Midbrain (tissue), 1 donor: ENCODE results near the gene TBX4.
"Not testable (repeated sequence)": the region's sequence is repeated elsewhere in the genome, so short reads cannot be mapped to it uniquely, and the experiment has no call there.

Source experiments
- DNase-seq: peaks from one replicate; lab custom pipeline; 2025; lab: John Stamatoyannopoulos, UW

Gene TBX4

DNA sequence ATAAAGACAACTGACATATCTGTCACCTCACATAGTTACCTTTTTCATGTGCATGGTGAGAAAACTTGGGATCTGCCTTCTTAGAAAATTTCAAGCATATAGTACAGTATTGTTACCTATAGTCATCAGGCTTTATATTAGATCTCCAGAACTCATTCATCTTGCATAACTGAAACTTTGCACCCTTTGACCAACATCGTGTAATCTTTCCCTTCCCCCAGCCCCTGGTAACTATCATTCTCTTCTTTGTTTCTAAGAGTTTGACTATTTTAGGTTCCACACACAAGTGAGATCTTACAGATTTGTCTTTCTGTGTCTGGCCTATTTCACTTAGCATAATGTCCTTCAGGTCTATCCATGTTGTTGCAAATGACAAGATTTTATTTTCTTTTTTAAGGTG, 22.9 kb upstream of the TBX4 start:
- no peak for DNase-seq

DNA sequence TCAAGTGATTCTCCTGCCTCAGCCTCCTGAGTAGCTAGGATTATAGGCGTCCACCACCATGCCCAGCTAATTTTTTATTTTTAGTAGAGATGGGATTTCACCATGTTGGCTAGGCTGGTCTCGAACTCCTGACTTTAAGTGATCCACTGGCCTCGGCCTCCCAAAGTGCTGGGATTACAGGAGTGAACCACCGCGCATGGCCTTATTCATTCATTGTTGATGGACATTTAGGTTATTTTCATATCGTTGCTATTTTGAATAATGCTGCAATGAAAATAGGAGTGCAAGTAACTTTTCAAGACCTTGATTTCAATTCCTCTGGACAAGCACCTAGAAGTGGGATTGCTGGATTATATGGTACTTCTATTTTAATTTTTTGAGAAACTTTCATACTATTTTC, 22.4 kb upstream of the TBX4 start:
- not testable (repeated sequence) for DNase-seq

DNA sequence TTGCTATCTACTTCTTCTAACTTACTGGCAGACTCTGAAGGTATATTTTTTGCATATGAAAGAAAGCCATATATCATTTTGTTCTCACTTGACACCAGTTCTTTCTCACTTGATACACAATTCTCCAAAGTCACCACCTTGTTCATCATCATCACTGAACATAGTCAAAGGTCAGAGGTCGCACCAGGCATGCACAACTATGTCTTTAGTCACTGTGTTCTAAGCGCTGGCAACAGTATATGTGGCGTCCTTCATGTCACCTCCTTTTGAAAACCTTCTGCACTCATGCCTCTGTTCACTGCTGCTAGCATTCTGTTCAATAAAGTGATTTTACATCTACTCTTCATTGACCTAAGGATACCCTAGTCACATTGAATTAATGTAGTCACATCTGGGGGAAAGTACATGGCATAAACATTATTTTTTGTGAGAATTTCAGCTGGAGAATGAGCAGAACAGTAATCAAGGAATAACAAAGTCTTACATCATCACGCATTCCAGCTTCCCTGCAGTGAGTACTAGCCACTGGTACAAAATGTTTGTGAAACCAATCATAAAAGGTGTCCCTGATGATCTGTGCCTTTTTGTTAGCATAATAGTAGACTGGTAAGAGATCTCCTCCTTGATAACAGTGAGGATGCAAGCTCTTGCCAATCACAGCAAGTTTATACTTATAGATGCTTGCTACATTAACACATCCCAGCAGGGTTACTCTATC, 20.5 kb upstream of the TBX4 start:
- no peak for DNase-seq

DNA sequence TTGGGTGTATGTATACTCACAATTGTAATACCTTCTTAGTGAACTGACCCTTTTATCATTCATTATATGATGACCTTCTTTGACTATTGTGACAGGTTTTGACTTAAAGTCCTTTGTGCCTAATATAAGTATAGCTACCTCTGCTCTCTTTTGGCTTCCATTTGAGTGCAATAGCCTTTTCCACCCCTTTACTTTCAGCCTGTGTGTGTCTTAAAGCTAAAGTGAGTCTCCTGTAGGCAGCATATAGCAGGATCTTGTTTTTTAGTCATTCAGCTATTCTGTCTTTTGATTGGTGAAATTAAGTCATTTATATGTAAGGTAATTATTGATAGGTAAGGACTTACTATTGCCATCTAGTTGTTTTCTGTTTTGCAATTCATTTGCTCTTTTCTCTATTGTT, 15.9 kb upstream of the TBX4 start:
- no peak for DNase-seq

DNA sequence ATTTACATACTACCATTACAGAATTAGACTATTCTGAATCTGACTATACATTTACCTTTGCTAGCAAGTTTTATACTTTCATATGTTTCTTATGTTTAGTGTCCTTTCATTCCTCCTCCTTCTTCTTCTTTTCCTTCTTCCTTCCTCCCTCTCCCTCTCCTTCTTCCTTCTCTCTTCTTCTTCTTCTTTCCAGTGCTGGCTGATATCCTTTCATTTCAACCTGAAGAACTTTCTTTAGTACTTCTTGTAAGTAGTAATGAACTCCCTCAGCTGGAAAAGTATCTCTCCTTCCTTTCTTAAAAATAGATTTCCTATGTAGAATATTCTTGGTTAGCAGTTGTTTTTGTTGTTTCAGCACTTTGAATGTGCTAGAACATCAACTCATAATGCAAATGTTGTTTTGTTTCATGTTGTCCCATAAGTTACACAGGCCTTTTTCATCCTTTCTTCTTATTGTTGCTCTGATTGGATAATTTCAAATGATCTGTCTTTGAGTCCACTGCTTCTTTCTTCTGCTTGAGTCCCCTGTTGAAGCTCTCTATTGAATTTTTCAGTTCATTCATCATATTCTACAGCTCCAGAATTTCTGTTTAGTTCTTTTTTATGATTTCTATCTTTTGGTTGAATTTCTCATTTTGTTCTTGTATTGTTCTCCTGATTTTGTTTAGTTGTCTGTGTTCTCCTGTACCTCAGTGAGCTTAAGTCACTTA, 15.1 kb upstream of the TBX4 start:
- no peak for DNase-seq

DNA sequence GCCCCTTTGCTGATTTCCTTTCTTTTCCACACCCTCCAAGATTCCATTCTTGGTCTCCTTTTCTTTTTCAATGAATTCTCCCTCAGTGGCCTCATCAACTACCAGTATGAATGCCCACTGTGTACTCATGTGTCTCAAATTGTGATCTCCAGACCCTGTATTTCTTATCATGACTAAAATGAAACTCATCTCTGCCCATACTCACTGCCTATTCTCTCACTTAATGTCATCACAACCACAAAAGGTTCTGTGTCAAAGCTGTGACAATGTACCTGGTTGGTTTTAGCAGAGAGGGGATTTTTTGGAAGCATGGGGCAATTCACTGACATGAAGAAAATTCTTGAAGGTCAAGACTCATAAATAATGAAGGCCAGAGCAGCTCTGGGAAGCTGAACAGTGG, 11.5 kb upstream of the TBX4 start:
- no peak for DNase-seq

DNA sequence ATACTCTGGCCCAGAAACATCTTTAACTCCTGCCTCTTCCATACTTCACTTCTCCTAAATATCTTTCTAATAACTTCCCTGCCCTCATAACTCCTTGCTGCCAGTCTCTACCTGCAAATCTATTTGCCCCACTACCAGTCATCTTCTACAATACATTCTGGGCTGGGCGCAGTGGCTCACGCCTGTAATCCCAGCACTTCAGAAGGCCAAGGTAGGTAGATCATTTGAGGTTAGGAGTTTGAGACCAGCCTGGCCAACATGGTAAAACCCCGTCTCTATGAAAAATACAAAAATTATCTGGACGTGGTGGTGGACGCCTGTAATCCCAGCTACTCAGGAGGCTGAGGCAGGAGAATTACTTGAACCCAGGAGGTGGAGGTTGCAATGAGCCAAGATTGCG, 10.7 kb upstream of the TBX4 start:
- DNase-seq: not testable (repeated sequence)

DNA sequence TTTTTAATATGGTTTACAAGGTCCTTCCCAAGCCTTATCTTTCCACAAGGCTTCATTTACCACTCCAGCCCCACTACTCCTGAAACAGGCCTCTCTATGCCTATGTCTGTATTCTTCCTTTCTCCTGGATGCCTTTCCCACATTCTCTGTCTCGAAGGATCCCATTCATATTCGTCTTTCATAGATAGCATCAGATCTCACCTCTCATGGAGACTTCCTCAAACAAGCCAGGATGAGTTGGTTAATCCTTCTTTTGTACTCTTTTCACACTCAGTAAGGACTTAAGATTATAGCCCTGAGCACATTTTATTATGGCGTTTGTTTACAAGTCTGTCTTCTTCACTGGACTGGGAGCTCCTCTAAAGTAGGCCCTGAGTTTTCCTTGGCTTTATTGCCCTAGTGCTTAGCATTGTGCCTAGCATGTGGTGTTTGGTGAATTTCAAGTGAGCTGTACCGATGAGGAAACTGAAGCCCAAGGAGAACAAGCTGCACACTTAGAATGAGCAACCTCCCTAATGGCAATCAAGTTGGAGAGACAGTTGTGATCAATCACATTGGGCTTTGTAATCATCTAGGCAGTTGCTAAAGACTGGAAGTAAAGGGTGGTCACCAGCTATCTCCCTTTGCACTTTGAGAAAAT, 10.0 kb upstream of the TBX4 start:
- DNase-seq: no peak

DNA sequence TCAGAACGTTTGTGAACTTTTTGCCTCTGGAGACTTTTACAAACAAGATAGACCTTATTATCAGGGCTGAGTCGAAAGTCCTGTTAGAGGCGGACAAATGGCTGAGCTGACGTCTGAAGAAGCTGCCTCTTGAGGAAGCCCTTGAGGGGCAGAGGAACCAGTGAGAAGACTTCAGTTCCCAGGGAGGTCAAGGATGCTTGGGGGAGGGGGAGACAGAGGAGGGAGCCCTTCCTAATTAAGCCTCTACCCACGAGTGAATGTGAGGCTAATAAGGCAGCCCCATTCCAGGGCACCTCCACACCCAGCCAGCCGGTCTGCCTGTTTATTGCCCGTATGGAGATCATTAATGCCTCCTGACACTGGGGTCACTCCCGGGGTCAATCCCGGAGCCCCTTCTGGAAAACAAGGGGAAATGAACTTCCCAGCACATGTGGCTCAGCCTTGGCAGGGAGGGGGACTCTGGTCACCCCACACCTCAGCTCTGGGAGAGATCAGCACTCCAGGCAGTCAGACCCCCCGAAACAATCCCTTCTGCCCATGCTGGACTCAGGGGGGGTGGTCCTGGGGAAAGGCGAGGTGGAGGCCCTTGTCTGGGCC, 9.2 kb upstream of the TBX4 start:
- no peak for DNase-seq

DNA sequence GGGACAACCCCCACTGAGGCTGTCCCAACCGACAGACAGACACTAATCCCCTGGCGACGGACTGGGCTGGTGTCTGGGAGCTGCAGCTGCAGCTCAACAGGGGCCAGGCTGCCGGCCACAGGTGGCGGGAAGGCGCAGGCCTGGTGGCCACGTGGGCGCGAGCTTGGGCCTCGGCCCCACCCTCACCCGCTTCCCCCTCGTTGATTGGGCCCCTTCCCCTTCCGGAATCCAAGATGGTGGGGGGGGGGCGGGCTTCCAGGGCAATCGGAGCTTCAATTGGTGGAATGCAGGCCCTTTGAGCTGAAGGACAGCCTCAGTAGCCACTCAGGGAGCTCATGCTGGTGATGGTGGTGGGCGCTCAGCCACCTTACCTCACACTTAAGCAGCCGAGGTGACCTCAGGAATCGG, 8.7 kb upstream of the TBX4 start:
- DNase-seq: no peak

DNA sequence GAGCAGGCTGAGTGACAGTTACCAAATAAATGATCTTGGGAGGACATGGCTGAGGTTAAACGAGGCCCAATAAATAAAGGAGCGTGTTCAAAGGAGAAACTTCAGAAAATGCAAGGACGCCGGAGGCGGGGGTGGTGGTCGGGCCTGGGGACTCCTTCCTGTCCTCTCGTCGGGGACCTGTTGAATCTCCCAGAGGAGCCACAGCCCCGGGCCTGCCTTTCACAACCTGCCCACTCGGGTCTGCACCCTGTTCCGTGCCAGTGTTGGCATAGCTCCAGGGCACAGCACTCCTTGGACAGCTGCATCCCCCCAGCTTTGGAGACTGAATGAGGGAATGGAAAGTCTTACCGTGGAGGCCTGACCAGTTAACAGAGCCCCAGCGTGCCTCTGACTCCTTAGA, 8.1 kb upstream of the TBX4 start:
- no peak for DNase-seq

DNA sequence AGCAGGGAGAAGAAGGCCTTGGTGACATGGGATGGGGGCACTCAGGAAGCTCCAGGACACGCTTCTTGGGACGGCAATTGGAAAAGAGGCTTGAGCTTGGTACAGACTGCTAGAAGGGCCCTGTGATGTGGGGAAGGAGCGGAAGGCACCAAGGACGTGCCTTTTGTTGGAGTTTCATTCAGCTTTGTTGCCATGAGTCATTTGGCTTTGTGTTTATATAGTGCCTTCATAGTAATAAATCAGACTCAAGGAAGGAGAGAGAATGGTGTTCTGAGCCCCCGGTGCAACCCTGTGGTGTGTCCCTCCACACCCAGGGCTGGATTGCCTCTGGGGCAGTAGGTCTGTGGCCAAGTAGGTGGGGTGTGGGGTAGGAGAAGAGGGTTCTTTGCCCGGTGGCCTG, 7.4 kb upstream of the TBX4 start:
- DNase-seq: no peak

DNA sequence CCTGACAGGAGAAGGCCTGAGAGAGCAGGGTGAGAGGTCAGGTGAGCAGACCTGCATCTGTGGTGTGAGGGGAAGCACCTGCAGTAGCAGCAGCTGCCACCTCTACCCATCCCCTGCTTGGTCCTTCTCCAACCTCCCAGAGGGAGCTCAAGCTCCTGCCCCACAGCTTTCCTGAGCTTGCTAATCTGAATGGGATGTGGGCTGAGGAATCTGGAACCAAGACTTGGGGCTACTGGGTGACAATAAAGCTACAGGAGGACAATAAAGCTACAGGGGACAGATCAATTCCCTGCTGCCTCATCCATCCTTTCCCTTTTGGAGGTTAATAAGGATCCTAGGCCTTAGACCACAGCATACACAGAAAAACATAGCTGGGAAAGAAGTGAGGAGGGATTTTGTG, 4.9 kb upstream of the TBX4 start:
- no peak for DNase-seq

DNA sequence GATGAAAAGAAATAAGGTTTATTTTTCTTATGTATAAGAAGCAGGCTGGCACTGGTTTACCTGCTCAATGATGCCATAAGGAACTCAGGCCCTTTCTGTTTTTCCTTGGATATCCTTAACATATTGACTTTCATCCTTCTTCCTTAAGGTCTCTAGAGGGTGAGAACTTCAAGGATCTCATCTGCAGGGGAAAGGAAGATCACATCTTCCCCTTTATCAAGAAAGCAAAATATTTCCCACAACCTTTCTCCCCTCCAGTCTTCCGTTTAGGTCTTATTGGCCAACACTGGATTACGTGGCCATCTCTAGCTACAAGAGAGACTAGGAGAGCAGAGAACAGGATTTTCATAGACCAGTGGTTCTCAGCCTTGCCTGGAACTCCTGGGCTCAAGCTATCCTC, 4.2 kb upstream of the TBX4 start:
- no peak for DNase-seq

DNA sequence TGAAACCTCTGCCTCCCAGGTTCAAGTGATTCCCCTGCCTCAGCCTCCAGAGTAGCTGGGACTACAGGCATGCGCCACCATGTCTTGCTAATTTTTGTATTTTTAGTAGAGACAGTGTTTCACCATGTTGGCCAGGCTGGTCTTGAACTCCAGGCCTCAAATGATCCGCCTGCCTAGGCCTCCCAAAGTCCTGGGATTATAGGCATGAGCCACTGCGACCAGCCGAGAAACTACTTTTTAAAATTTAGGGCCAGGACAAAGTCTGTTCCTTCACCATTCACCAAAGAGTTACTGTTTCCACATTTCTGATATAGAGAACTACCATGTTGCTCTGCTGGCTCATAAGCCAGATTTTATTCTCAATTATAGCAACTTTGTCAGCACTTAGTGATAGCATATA, 3.1 kb upstream of the TBX4 start:
- not testable (repeated sequence) for DNase-seq

DNA sequence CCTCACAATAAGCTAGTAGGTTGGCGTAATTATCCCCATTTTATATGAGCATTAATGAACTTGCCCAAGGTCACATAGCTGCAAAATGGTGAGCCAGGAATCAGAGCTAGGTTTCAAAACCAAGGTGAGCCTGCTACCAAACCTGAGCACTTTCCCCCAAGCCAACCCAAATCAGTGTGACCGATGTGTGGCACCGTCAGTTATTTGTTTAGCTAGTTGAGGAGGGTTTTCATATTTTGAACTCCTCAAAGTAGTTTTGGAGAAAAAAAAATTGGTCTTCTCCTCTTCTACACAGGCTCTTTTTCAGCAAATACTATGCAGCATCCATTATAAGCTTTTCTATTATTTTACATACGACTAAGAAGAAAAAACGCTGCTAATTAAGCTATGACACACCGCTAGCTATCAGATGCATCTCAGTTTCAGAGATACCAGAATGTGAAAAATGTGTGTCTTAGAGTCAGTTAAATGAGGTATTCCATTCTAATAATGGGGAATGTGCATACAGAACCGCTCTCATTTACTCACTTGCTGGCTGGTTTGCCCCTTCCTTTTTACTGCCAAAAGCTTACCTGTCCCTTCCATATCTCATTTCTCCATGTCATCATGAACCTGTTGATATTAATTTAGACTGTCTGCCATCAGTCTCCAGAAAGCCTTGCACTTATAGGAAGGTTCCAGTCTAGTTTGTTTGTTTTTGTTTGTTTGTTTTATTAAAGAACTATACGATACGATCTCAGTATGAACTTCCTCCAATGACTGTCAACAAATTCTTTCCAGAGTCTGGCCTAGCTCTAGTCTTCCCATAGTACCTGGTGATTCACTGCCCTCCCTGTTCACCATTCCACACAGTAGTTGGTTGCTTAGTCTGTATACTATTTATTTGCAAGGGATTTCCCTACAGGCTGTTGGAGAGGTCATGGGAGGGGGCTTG, 2.2 kb upstream of the TBX4 start:
- DNase-seq: no peak

DNA sequence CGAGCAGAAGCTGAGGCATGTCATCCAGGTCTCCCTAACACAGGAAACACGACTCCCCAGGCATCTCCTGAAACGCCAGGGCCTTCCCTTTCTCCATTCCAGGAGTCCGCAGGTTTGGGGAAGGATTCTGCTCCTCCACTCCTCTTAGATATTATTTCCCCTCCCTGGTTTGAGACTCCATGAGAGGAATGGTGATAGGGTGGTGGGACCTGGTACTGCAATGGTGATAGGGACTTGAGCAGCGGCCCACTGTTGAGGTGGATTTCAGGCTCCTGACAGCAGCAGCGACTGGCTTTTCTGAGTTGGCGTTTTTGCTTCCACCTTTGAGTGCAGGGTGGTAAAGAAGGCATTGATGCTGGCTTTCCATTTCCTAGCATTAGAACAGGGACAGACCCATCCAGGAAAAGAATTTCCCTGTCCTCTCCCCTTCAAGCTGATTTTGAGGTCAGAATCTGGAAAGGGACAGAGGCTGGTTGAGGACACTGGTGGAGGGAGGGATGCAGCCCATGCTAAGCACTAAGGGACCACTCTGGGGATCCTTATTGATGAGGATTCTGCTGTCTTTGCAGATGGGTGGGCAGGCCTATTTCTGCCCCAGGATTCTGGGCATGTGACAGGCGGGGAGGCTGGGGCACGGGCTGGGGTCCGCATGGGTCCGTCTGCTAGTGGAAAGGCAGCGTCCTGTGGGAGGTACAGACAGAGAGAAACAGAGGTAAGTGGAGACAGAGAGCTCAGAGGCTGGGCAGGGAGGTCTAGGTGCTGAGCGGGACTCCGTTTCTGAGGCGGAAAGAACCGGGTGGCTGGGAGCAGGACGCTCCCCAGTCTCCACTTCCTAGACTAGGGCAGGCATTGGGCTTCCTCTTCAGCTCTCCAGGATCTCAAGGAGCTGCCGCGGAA, 1.3 kb upstream of the TBX4 start:
- no peak for DNase-seq

DNA sequence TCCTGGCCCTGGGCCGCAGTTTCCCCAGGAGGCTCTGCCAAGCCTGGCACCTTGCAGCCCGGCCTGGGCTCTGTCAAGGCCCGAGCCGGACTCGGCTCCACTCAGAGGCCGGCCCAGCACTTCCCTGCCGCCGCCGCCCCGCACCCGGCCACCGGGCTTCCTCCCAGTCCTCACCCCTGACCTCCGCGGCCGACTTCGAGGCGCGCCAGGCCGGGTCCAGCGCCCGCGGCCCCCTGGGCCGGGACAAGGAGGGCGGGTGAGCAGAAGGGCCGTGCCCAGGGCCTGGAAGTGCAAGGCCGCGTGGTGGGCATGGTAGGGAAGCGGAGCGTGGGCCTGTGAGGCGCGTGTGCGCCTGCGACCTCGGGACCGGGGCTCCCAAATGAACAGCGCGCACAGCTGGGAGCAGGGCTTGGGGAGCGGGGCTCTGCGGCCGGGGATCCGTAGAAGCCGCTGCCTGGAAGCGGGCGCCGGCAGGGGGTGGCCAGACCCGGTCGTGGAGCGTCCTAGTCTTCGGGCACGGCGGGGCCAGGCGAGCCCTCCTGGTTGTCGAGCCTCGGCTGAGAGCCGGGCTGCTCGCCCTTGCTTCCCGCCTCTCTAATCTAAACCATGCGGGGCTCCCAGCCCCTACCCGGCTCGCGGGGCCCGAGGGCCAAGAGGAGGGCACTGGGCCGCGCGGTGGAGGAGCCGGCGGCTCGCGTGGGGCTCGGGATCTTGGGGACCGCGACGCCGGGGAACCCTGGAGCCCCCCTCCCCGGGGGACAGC, 503 bp upstream of the TBX4 start:
- DNase-seq: no peak

DNA sequence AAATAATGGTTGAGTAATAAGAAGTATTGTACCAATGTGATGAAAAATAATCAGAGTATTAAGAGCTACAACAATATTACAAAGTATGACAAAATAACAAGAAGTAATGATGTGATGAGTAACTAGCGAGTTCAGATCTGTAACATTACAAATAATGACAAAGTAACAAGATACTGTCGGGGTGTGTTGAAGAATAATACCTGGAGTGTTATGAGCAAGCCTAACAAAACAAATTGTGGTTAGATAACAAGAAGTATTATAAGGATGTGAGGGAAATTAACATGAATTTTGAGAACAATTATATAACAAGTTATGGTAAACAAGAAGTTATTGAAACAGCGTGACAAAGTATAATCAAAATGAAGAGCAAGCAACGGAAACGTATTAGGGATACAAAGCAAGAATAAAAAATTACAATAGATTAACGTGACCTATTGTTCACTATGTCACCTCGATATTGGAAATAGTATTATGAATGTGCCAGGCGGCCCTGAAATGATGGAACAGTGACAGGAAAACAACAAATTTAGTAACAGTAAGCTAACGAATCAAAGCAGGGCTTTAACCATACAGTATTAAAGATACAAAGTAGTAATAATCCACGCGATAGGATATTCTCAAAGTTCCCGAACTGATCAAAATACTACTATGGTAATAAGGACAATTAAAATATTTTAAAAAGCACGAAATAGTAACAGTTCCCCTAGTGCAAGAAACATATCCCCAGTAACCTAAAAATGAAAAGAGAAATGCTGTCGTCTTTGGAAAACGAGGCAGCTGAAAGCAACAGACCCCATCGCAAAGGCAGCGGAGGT, 1.6 kb downstream of the TBX4 start:
- no peak for DNase-seq
